Pancreas (tissue), 10 donors: Measurements from ENCODE around the gene PPP1R16B. TPM values are rescaled to one million over a fixed set of nuclear protein-coding genes. Genes with fewer than 3 reads are reported as not detected.

Source experiments
- ATAC-seq, 4 donors: fragments of 200-7000 bp; cut with Tn5 transposase; one replicate each; pipeline versions ENCODE4 v1.8.0 to v1.9.1; 2020; ENCODE audit warnings: mild to moderate bottlenecking in 4 of 4, moderate library complexity in 4 of 4
- DNase-seq, 6 donors: peaks; one replicate each; pipeline ENCODE4 v3.0.0-alpha.2; 2020
- FAIRE-seq: peaks from 2 replicates; lab custom pipeline; 2012; peaks lifted over from hg19 to GRCh38; lab: Jason Lieb, UNC
- H3K27ac ChIP-seq, 4 donors: fragments of 200-600 bp; sonication (generic); 1 replicate in 3 of 4; 2 replicates in 1 of 4; pipeline versions ENCODE4 v1.5.0 to v1.8.0; 2020
- H3K27me3 ChIP-seq, 4 donors: fragments of 200-600 bp; one replicate each; pipeline ENCODE4 v1.8.0; 2021
- H3K36me3 ChIP-seq, 3 donors: fragments of 200-600 bp; sonication (generic) in 1 of 3; one replicate each; pipeline versions ENCODE4 v1.5.0 to v1.8.0; 2020 to 2021
- H3K4me1 ChIP-seq, 3 donors: fragments of 200-600 bp; one replicate each; pipeline ENCODE4 v1.8.0; 2021
- H3K4me3 ChIP-seq, 4 donors: fragments of 200-600 bp; sonication (generic) in 2 of 4; one replicate each; pipeline versions ENCODE4 v1.5.0 to v1.8.0; 2020 to 2021
- H3K9me3 ChIP-seq, 4 donors: fragments of 200-600 bp; one replicate each; pipeline ENCODE4 v1.8.0; 2021
- WGBS, 2 donors: extraction: QIAGEN DNeasy Blood & Tissue Kit; methylation state at CpG; one replicate each; pipeline ENCODE4 v1.1.7; 2013; 5-methylcytosine and 5-hydroxymethylcytosine counted together
- intact Hi-C, 3 donors: fragments of 100-400 bp; cut with DNase I; formaldehyde crosslinking; loops; one replicate each; pipeline versions ENCODE4 v1.11.1 to v1.14.2; 2022
- polyA plus RNA-seq, 2 donors: library from polyadenylated mRNA; stranded (reverse); fragments of 200-250 nt; gene quantifications; one replicate each; pipeline ENCODE4 v1.2.3, GENCODE V29; 2013
- total RNA-seq, 6 donors: library from RNA; stranded (reverse); fragmentation: NEBNext Ultra II Directional in 4 of 6; extraction: Animal tissue kit (Norgen Biotek cat#: 25700) in 4 of 6; gene quantifications; one replicate each; pipeline versions ENCODE4 v1.2.1 to v1.2.4, GENCODE V29; 2021 to 2023
- TF ChIP-seq, protein P1 (sequence below), 4 donors: fragments of 200-600 bp; sonication (generic) in 3 of 4; IDR thresholded peaks; one replicate each; pipeline versions ENCODE4 v1.5.0 to v1.8.0; 2021; ENCODE audit warnings: antibody characterized with exemption in 4 of 4
- donor health status: healthy with polysubstance abuse.
- donor health status: DM: no; HTN: no; CAD: no; lungs with moderate emphysema.
- donor health status: DM: no; HTN: no; CAD: no.
- donor health status: control.
- donor health status: control.
- donor health status: Bipolar disorder and iron deficiency.
- donor health status: DM: yes; HTN: yes; CAD: no.
- donor health status: DM: no; HTN: no; CAD: no.
- donor health status: DM: no; HTN: no; CAD: no.
- donor health status: DM: yes; HTN: yes; CAD: no.

Gene PPP1R16B
- total and polyA plus RNA-seq, 8 donors = 1.0 to 2.7 (median 1.3) TPM

DNA sequence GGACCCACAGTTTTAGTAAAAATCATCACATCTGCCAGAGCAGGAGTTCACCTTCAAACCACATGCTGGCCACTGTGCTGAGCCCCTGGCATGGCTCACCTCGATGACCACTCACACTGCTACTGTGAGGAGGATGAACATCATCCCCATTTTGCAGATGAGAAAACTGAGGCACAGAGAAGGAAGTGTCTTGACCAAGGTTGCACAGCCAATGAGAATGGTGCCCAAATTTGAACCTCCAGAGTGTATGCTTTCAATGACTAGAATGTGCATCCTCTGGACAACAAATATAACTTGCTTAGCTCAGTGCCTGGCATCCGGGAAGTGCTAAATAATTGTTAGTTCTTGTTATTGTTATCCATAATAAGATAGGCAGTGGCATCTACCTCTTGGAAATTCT, 83.6 kb downstream of the PPP1R16B start:
- no peak for FAIRE-seq
- no peak overlapping the region for H3K4me3 ChIP-seq
- WGBS, 2 donors = 57 to 76% methylated on average over 2 of the region's 2 CpGs
- ATAC-seq = no peak
- TF ChIP-seq, protein P1, sequence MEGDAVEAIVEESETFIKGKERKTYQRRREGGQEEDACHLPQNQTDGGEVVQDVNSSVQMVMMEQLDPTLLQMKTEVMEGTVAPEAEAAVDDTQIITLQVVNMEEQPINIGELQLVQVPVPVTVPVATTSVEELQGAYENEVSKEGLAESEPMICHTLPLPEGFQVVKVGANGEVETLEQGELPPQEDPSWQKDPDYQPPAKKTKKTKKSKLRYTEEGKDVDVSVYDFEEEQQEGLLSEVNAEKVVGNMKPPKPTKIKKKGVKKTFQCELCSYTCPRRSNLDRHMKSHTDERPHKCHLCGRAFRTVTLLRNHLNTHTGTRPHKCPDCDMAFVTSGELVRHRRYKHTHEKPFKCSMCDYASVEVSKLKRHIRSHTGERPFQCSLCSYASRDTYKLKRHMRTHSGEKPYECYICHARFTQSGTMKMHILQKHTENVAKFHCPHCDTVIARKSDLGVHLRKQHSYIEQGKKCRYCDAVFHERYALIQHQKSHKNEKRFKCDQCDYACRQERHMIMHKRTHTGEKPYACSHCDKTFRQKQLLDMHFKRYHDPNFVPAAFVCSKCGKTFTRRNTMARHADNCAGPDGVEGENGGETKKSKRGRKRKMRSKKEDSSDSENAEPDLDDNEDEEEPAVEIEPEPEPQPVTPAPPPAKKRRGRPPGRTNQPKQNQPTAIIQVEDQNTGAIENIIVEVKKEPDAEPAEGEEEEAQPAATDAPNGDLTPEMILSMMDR (IDR thresholded peaks at IDR 0.05) = no peak
- no peaks in the 10 kb centered on the region for H3K27me3 ChIP-seq
- peaks cover 0 to 3% (median 0%) of the 10 kb centered on the region in 3 donors for H3K4me1 ChIP-seq
- H3K27ac ChIP-seq = no peak overlapping the region
- intact Hi-C loops = loop anchor here in 1 of 3 donors (10.0 kb wide), 1 partner anchor 244 kb away; no protein-coding TSS in a partner anchor
- no peaks in the 10 kb centered on the region for H3K36me3 ChIP-seq
- no peak for DNase-seq
- no peaks in the 10 kb centered on the region for H3K9me3 ChIP-seq

DNA sequence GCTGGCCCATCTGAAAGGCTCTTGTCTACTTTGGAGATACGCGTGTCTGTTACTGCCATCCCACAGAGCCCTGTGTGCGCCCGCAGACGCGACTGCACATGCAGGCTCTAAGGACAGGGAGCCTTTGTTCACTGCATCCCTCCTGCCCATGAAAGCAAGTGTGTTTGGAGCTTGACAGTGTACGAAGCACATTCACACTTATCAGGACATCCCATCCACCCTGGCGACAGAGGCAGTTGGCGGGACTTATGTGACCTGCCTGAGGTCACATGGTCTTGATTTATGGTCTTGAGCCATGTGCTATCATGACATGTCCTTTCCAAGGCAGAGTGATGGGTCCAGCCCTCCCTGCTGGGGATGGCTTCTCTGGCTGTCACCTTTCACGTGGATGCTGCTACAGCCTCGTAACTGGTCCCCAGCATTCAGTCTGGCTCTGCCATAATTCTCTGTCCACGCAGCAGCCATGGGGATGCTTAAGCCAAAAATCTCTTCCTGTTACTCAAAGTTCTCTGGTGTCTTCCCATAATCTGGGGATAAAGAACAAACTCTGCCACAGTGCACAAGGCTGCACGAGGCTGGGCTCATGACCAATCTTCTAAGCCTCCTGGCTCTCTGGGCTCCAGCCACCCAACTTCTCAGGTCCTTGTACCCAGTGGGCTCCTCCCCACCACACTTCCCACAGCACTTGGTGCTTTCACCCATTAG, 84.4 kb downstream of the PPP1R16B start:
- H3K36me3 ChIP-seq = no peaks in the 10 kb centered on the region
- TF ChIP-seq, protein P1 (IDR thresholded peaks at IDR 0.05) = no peak
- DNase-seq (no peak), ATAC-seq (no peak), FAIRE-seq (no peak)
- H3K27me3 ChIP-seq = no peaks in the 10 kb centered on the region
- H3K4me1 ChIP-seq = peaks cover 0 to 3% (median 0%) of the 10 kb centered on the region in 3 donors
- no peak overlapping the region for H3K27ac ChIP-seq
- intact Hi-C loops = loop anchor here in 2 of 3 donors (10.0 kb wide), 1 partner anchor 245 kb away; no protein-coding TSS in a partner anchor
- no peaks in the 10 kb centered on the region for H3K9me3 ChIP-seq
- WGBS, 2 donors = 58 to 64% methylated on average over 13 of the region's 13 CpGs
- no peak overlapping the region for H3K4me3 ChIP-seq

DNA sequence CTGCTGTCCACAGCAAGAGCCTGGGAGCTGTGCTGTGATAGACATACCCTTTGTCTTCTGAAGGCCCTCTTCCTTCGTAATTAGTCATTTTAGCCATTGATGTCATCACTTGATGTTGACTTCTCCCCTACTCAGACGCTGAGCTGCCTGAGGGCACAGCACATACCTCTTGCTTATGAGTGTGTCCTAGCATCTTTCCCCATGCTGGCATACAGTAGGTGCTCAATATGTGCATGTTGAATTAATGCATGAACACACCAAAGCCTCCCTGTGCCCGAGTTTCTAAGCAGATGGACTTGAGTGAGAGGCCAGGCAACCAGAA, 85.0 kb downstream of the PPP1R16B start:
- H3K27ac ChIP-seq = no peak overlapping the region
- intact Hi-C loops = loop anchor here in 1 of 3 donors (10.0 kb wide), 1 partner anchor 246 kb away; no protein-coding TSS in a partner anchor
- H3K4me3 ChIP-seq = no peak overlapping the region
- H3K27me3 ChIP-seq = no peaks in the 10 kb centered on the region
- FAIRE-seq (no peak), ATAC-seq (no peak), DNase-seq (no peak)
- TF ChIP-seq, protein P1 (IDR thresholded peaks at IDR 0.05) = no peak
- peaks cover 0 to 3% (median 0%) of the 10 kb centered on the region in 3 donors for H3K4me1 ChIP-seq
- H3K36me3 ChIP-seq = no peaks in the 10 kb centered on the region
- WGBS, 2 donors = 55 to 62% methylated on average over 3 of the region's 3 CpGs
- H3K9me3 ChIP-seq = no peaks in the 10 kb centered on the region

DNA sequence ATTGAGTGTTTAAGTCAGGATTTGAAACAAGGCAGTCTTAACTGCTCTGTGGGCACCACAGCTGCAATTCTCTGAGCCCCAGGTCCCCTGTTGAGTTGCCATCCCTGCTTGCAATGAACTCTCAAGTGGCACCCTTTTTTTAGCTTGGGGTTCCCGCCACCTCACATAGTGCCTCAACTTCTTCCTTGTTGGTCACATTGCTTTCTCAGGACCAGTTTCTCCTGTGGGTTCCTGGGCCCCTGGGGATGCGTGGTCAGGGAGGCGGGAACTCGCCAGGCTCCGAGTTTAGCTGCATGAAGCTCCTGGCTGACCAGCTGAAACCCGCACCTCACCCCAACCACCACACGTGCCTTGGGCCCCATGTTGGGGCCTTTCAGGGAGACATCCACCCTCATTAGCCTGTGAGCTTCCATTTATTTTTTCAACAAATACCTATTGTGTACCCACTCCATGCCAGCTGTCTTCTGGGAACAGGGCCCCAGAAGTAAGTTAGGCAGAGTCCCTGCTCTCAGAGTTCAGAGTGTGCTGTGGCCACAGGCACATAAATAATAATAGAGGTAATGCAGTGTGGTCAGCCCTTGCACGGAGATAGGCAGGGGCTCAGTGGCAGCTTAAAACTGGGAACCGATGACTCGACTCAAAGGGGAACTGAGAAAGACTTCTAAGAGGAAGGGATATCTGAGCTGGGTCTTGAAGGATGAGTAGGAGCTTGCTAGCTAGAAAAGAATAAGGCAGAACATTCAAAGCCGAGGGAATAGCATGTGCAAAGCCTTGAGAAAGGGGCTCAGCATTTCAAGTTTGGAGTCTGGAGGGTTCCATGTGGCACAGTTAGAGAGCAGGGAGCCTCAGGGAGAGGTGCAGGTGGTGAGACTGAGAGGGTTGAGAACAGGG, 86.8 kb downstream of the PPP1R16B start:
- FAIRE-seq (no peak), ATAC-seq (no peak), DNase-seq (no peak)
- peaks cover 0 to 3% (median 0%) of the 10 kb centered on the region in 3 donors for H3K4me1 ChIP-seq
- no peaks in the 10 kb centered on the region for H3K9me3 ChIP-seq
- TF ChIP-seq, protein P1 (IDR thresholded peaks at IDR 0.05) = no peak
- intact Hi-C loops = loop anchor here in 1 of 3 donors (10.0 kb wide), 1 partner anchor 248 kb away; no protein-coding TSS in a partner anchor
- WGBS, 2 donors = 84 to 89% methylated on average over 11 of the region's 11 CpGs
- no peak overlapping the region for H3K4me3 ChIP-seq
- H3K27ac ChIP-seq = no peak overlapping the region
- no peaks in the 10 kb centered on the region for H3K27me3 ChIP-seq
- H3K36me3 ChIP-seq = no peaks in the 10 kb centered on the region
